ENCODE measurements around the gene DAAM1. TPM values are rescaled to one million over a fixed set of nuclear protein-coding genes. Genes with fewer than 3 reads are reported as not detected.

Gene DAAM1
- polyA plus RNA-seq, 1 of the 3 experiments (the other 2 are of a cell fraction), result 5.1 TPM

- Histone ChIP-seq H3K9ac (peak overlapping the region; percentile 23; the same call in 1 of the 2 replicates), H3K79me2 (ENCODE audit: insufficient read depth) (no peaks in the 10 kb centered on the region), H2AFZ (ENCODE audit: low read depth) (no peak overlapping the region), H3K36me3 (replicated peaks in 1 of 2; ENCODE audit: control insufficient read depth in 1 of 2, insufficient read depth in 2 of 2, low read length in 1 of 2) (no peaks in the 10 kb centered on the region), H3K9me2 (no peaks in the 10 kb centered on the region), H3K27me3 (ENCODE audit: insufficient read depth) (no peaks in the 10 kb centered on the region), H3K4me1 (ENCODE audit: control insufficient read depth in 1 of 2, insufficient read depth in 2 of 2, low read depth in 1 of 2, low read length in 1 of 2) (peaks cover 5 to 25% of the 10 kb centered on the region in 2 experiments), H3K9me3 (no peaks in the 10 kb centered on the region), H3F3A (replicated peaks; ENCODE audit: insufficient read depth) (peaks cover 29% of the 10 kb centered on the region), H3K4me2 (peak overlapping the region; percentile 26; the same call in 1 of the 2 replicates), H4K20me1 (ENCODE audit: insufficient read depth) (no peaks in the 10 kb centered on the region), H3K27ac (ENCODE audit: low read depth in 2 of 2, low read length in 1 of 2) (peak overlapping the region; percentile 53 to 71), H3K4me3 (ENCODE audit: low read depth in 2 of 2, low read length in 1 of 2) (no peak overlapping the region)
- TF ChIP-seq TEAD4 (IDR thresholded peaks at IDR 0.05; ENCODE audit: borderline replicate concordance, insufficient read depth) (no peak), IRF3 (IDR thresholded peaks at IDR 0.05; ENCODE audit: low read depth, low read length) (no peak), TCF12 (IDR thresholded peaks at IDR 0.05) (peak; percentile 5; the same call in 1 of the 2 replicates), JUND (IDR thresholded peaks at IDR 0.05) (0 out of 2 replicates have a peak, but pooled peaks have one; percentile 10), YY1 (IDR thresholded peaks at IDR 0.05; ENCODE audit: low read depth) (no peak), SMC3 (IDR thresholded peaks at IDR 0.05; ENCODE audit: low read depth, low read length) (no peak), CHD2 (IDR thresholded peaks at IDR 0.05; ENCODE audit: low read length, partially characterized antibody) (no peak), POLR2AphosphoS5 (IDR thresholded peaks at IDR 0.05; ENCODE audit: low read depth, low read length) (no peak), REST (IDR thresholded peaks at IDR 0.05; ENCODE audit: low read depth, low read length) (no peak), USF1 (IDR thresholded peaks at IDR 0.05; ENCODE audit: borderline replicate concordance, low read depth) (no peak), RCOR1 (IDR thresholded peaks at IDR 0.05; ENCODE audit: low read length) (no peak), USF2 (IDR thresholded peaks at IDR 0.05; ENCODE audit: borderline replicate concordance, low read depth, low read length) (no peak), MXI1 (IDR thresholded peaks at IDR 0.05; ENCODE audit: low read depth, low read length) (no peak)
- WGBS (ENCODE audit: low lambda C conversion rate), result 53% methylated on average over 1 of the region's 1 CpG
- no peak for DNase-seq
- ChIA-PET CTCF (interaction anchor here (1.2 kb wide), 1 partner anchor 62 kb away, joined by 3 read pairs; no protein-coding TSS in a partner anchor), POLR2A (no interaction called here)
Measured at GRCh38 chr14:59306775-59307174, 118.3 kb downstream of the DAAM1 start.
